GM23248 (cell line): ENCODE data around the gene ARL17A. TPM values are rescaled to one million over a fixed set of nuclear protein-coding genes. Genes with fewer than 3 reads are reported as not detected.
"Not testable (repeated sequence)": the region's sequence is repeated elsewhere in the genome, so short reads cannot be mapped to it uniquely, and the experiment has no call there.

ENCODE experiments used
- DNase-seq: peaks from one replicate; pipeline ENCODE4 v3.0.0-alpha.2; 2015
- H2AFZ ChIP-seq: fragments of 200-600 bp; sonication (generic); 2 replicates; pipeline ENCODE4 v1.6.1; 2016; ENCODE audit warnings: antibody characterized with exemption
- H3F3A ChIP-seq: fragments of 200-600 bp; sonication (generic); 2 replicates; pipeline ENCODE4 v1.6.1; 2016; ENCODE audit warnings: mild to moderate bottlenecking, antibody characterized with exemption, mixed run types; ENCODE audit not compliant: insufficient read depth
- H3K27ac ChIP-seq: fragments of 200-600 bp; sonication (generic); 2 replicates; pipeline ENCODE4 v1.5.1; 2016; ENCODE audit warnings: mild to moderate bottlenecking
- H3K27me3 ChIP-seq: fragments of 200-600 bp; sonication (generic); replicated peaks from 2 replicates; pipeline ENCODE4 v1.6.1; 2016; ENCODE audit warnings: mild to moderate bottlenecking; ENCODE audit not compliant: insufficient read depth
- H3K36me3 ChIP-seq: fragments of 200-600 bp; sonication (generic); 2 replicates; pipeline ENCODE4 v1.6.1; 2016; ENCODE audit warnings: low read depth, mild to moderate bottlenecking
- H3K4me1 ChIP-seq: fragments of 200-600 bp; sonication (generic); 2 replicates; pipeline ENCODE4 v1.6.1; 2016; ENCODE audit warnings: mild to moderate bottlenecking; ENCODE audit not compliant: insufficient read depth
- H3K4me2 ChIP-seq: fragments of 200-600 bp; sonication (generic); one replicate; pipeline ENCODE4 v1.6.1; 2016; ENCODE audit warnings: mild to moderate bottlenecking; ENCODE audit not compliant: unreplicated experiment
- H3K4me3 ChIP-seq: fragments of 200-600 bp; sonication (generic); 2 replicates; pipeline ENCODE4 v1.5.1; 2016; ENCODE audit warnings: mild to moderate bottlenecking
- H3K79me2 ChIP-seq: fragments of 200-600 bp; sonication (generic); 2 replicates; pipeline ENCODE4 v1.6.1; 2016; ENCODE audit warnings: mild to moderate bottlenecking; ENCODE audit not compliant: insufficient read depth
- H3K9ac ChIP-seq: fragments of 200-600 bp; sonication (generic); 2 replicates; pipeline ENCODE4 v1.6.1; 2016; ENCODE audit warnings: mild to moderate bottlenecking
- H3K9me2 ChIP-seq: fragments of 200-600 bp; sonication (generic); 2 replicates; pipeline ENCODE4 v1.6.1; 2016; ENCODE audit warnings: mixed run types, mild to moderate bottlenecking, moderate library complexity; ENCODE audit not compliant: insufficient read depth
- H3K9me3 ChIP-seq: fragments of 200-600 bp; sonication (generic); one replicate; pipeline ENCODE4 v1.6.1; 2017; ENCODE audit warnings: low read depth
- H4K20me1 ChIP-seq: fragments of 200-600 bp; sonication (generic); 2 replicates; pipeline ENCODE4 v1.6.0; 2016; ENCODE audit not compliant: insufficient read depth
- WGBS, 2 experiments: methylation state at CpG; one replicate each; pipeline ENCODE4 v1.1.6; 2015 to 2017; ENCODE audit warnings: low lambda C conversion rate in 2 of 2, low coverage in 1 of 2; ENCODE audit errors: missing lambda C conversion rate in 2 of 2; 5-methylcytosine and 5-hydroxymethylcytosine counted together
- in situ Hi-C: fragments of 300-500 bp; cut with MboI; formaldehyde crosslinking; loops from 2 replicates; pipeline ENCODE4 v1.15.0; 2020
- polyA plus RNA-seq: library from polyadenylated mRNA; unstranded; fragments of >200 nt; fragmentation: Nextera tagmentation; extraction: Ambion mirVana; gene quantifications from 2 replicates; pipeline ENCODE4 v1.2.1, GENCODE V29; 2016
- total RNA-seq: library from RNA; depleted of rRNA; stranded (reverse); fragments of >200 nt; shearing (Covaris generic); gene quantifications from 2 replicates; pipeline ENCODE4 v1.2.3, GENCODE V29; 2014

Gene ARL17A
- total and polyA plus RNA-seq, 2 experiments from 2014 or later: 3.8 to 6.6 TPM

DNA sequence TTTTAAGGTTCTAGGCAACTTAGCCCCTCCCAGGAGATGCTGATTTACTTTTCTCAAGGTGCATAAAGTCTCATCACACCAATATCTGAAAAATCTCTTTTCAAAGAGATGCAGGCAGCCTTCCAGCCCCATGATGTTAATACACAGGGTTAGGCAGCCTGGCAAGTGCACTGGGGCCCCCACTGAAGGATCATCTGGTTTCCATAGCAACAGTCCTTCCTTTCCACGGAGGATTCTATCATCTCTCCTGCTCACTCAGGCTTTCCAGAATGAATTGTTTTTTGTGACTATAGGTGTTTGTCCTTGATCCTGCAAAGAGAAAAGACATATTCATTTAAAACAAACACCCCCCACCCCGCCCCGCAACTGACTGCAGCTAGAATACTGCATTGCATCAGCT is 6.0 kb upstream of the ARL17A start:
- H4K20me1 ChIP-seq, DNase-seq, H3K4me1 ChIP-seq, H3K4me2 ChIP-seq, H3K9ac ChIP-seq, H3K9me2 ChIP-seq, H3F3A ChIP-seq, H3K79me2 ChIP-seq, H3K27me3 ChIP-seq, in situ Hi-C loops, H3K4me3 ChIP-seq, H3K36me3 ChIP-seq, H2AFZ ChIP-seq, H3K27ac ChIP-seq, H3K9me3 ChIP-seq: not testable (repeated sequence)
- no CpG with 5 or more reads among the region's 3 CpGs for WGBS, 2 experiments

GRCh38 chr17:46580082-46580481 is 591 bp upstream of the ARL17A start:
- H3K4me1 ChIP-seq, H3F3A ChIP-seq, H3K27me3 ChIP-seq, DNase-seq, H3K9me3 ChIP-seq, H3K79me2 ChIP-seq, H3K9me2 ChIP-seq, H3K36me3 ChIP-seq, in situ Hi-C loops, H4K20me1 ChIP-seq: not testable (repeated sequence)
- Histone ChIP-seq H3K4me3 (peak overlapping the region; percentile 66), H3K9ac (peak overlapping the region; percentile 38; the same call in 1 of the 2 replicates), H3K4me2 (peak overlapping the region; percentile 48), H3K27ac (peak overlapping the region; percentile 36; the same call in 1 of the 2 replicates), H2AFZ (peak overlapping the region; percentile 85)
- WGBS, 2 experiments: 7 to 33% methylated on average over 9 to 14 of the region's 18 CpGs

GRCh38 chr17:46571796-46572195 is 7.7 kb downstream of the ARL17A start:
- H3K27ac ChIP-seq, H3F3A ChIP-seq, H3K4me2 ChIP-seq, H4K20me1 ChIP-seq, H3K9ac ChIP-seq, H3K9me2 ChIP-seq, H3K36me3 ChIP-seq, H3K79me2 ChIP-seq, in situ Hi-C loops, H2AFZ ChIP-seq, H3K9me3 ChIP-seq, H3K27me3 ChIP-seq, DNase-seq, H3K4me3 ChIP-seq, H3K4me1 ChIP-seq: not testable (repeated sequence)
- WGBS, 2 experiments: no CpG with 5 or more reads among the region's 4 CpGs

DNA sequence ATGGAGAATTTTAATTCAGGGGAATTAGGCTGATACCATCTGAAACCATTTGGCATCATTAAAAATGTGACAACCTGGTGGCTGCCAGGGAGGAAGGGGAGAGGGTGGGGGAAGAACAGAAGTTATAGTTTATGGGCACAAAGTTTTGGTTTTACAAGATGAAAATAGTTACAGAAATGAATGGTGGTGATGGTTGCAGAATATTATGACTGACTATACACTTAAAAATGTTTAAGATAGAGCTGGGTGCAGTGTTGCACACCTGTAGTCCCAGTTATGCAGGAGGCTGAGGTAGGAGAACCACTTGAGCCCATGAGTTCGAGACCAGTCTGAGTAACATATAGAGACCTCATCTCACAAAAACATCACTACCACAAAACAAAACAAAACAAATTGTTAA is 12.5 kb downstream of the ARL17A start:
- H3F3A ChIP-seq, in situ Hi-C loops, H3K4me3 ChIP-seq, H3K9me3 ChIP-seq, H3K36me3 ChIP-seq, H4K20me1 ChIP-seq, DNase-seq, H3K79me2 ChIP-seq, H3K4me1 ChIP-seq, H3K9me2 ChIP-seq, H3K9ac ChIP-seq, H2AFZ ChIP-seq, H3K4me2 ChIP-seq, H3K27me3 ChIP-seq, H3K27ac ChIP-seq: not testable (repeated sequence)
- no CpG with 5 or more reads among the region's 1 CpG for WGBS, 2 experiments

DNA sequence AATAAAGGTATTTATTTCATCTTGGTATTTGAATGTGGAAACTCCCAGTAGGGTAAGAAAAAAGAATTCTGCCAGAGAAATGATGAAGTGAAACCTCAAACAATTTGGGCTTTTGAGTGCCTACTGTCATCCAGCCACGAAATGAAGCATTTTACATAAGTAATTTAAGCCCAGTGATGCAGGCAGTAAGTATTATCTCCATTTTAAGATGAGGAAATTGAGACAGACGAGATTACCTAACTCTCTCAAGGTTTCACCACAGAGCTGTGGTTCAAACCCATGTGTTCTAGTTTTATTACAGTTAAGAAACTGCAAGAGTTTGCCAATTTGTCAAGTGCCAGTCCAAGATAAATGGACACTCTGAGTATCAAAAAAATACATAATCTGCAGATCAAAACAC is 13.2 kb downstream of the ARL17A start:
- H3K27ac ChIP-seq, H3K4me1 ChIP-seq, H3K9me3 ChIP-seq, H3K4me2 ChIP-seq, H3K9ac ChIP-seq, H2AFZ ChIP-seq, H3K9me2 ChIP-seq, H3K79me2 ChIP-seq, H3K27me3 ChIP-seq, H3K4me3 ChIP-seq, H4K20me1 ChIP-seq, H3K36me3 ChIP-seq, DNase-seq, in situ Hi-C loops, H3F3A ChIP-seq: not testable (repeated sequence)
- no CpG with 5 or more reads among the region's 2 CpGs for WGBS, 2 experiments

GRCh38 chr17:46560048-46560447 is 19.4 kb downstream of the ARL17A start:
- H3F3A ChIP-seq, H3K9me3 ChIP-seq, H3K9me2 ChIP-seq, H3K4me2 ChIP-seq, H3K4me3 ChIP-seq, H2AFZ ChIP-seq, H3K27ac ChIP-seq, H3K9ac ChIP-seq, in situ Hi-C loops, DNase-seq, H3K36me3 ChIP-seq, H3K79me2 ChIP-seq, H3K27me3 ChIP-seq, H4K20me1 ChIP-seq, H3K4me1 ChIP-seq: not testable (repeated sequence)
- no CpG with 5 or more reads among the region's 3 CpGs for WGBS, 2 experiments

DNA sequence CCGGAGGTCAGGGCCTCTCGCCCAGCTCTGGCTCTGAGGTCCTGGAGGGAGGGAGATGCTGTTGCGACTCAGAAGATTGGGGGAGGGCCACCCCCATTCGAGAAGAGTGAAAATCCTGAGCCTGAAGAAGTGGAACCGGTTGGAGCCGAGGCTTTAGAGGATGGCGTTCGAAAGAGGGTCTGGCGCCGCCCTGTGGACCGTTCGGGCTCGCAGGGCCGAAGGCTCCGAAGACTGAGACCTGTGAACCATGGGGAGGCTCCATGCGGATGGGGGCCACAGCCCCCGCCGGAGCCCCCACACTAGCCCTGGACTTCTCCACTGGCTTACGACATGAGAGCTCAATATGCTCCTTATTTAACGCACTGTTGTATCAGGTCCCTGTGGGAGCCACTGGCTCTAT is 20.3 kb downstream of the ARL17A start:
- H3K79me2 ChIP-seq, H3K36me3 ChIP-seq, H3K4me2 ChIP-seq, H4K20me1 ChIP-seq, H3K9me2 ChIP-seq, H3F3A ChIP-seq, H3K4me1 ChIP-seq, H3K4me3 ChIP-seq, H3K9ac ChIP-seq, H3K27me3 ChIP-seq, H3K27ac ChIP-seq, H2AFZ ChIP-seq, in situ Hi-C loops, DNase-seq, H3K9me3 ChIP-seq: not testable (repeated sequence)
- WGBS, 2 experiments: no CpG with 5 or more reads among the region's 20 CpGs

- H3F3A ChIP-seq, H3K4me1 ChIP-seq, H3K36me3 ChIP-seq, H3K79me2 ChIP-seq, in situ Hi-C loops, H3K4me2 ChIP-seq, H3K27me3 ChIP-seq, H3K4me3 ChIP-seq, H3K9me2 ChIP-seq, H3K9me3 ChIP-seq, H3K9ac ChIP-seq, DNase-seq, H4K20me1 ChIP-seq, H2AFZ ChIP-seq, H3K27ac ChIP-seq: not testable (repeated sequence)
- 95% methylated on average over 9 of the region's 10 CpGs for WGBS, 2 experiments
These were observed 30.9 kb downstream of the ARL17A start for GRCh38 chr17:46548607-46549006.
